ENCODE results near the gene ASXL3. TPM values are rescaled to one million over a fixed set of nuclear protein-coding genes. Genes with fewer than 3 reads are reported as not detected.

ASXL3 gene
- total and polyA plus RNA-seq, 10 of the 15 experiments (the other 5 are each of a cell fraction or from before 2014, with no cell fraction given), result 0.15 TPM; not detected in 9

DNA sequence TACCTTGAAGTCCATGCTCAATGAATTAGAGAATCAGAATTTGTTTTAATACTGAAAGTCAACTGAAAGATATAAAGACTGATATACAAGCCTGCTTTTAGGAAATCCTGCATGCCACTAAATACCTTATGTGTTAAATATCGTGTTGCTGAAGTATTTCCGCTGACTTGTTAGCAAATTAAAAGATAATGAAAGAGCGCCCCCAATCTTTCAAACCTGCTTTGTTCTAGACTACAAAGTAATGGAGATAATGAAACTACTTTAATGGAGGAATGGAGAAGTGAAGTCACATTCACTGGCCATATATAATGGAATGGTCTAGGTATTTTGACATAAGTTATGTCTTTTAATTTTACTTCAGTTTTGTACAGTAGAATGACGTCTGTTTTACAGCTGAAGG is 95.7 kb downstream of the ASXL3 start:
- ATAC-seq (no peak; the same call in 2 of the 3 replicates), FAIRE-seq (no peak), DNase-seq (ENCODE audit: low read depth, low spot score) (no peak)
- no peak overlapping the region for H3K4me3 ChIP-seq
- no TSS peak for BruUV-seq (replicated peaks)
- POLR2A ChIA-PET, result no interaction called here
- no peaks in the 10 kb centered on the region; a peak in 2 of 4 replicates for H3K27me3 ChIP-seq (replicated peaks in 1 of 2; ENCODE audit: control insufficient read depth in 2 of 2, insufficient read depth in 2 of 2, low read length in 1 of 2)
- no peak overlapping the region for H2AFZ ChIP-seq (ENCODE audit: control insufficient read depth, low read depth, low read length)
- intact Hi-C loops (cut with micrococcal nuclease; ENCODE audit: unreplicated experiment) (no loop called here), in situ Hi-C loops (cut with MboI) (no loop called here)
- no peaks in the 10 kb centered on the region for H3K79me2 ChIP-seq (ENCODE audit: control insufficient read depth, insufficient read depth, low read length)
- no peak overlapping the region for H3K4me2 ChIP-seq (ENCODE audit: control insufficient read depth, insufficient read depth)
- SMC1A ChIA-PET (ENCODE audit: uncharacterized antibody, unreplicated experiment), result no interaction called here
- no peaks in the 10 kb centered on the region for H3K9me3 ChIP-seq (replicated peaks; ENCODE audit: control insufficient read depth, insufficient read depth, low read length)
- H4K20me1 ChIP-seq (ENCODE audit: control insufficient read depth, insufficient read depth), result no peaks in the 10 kb centered on the region
- 16% methylated on average over 4 of the region's 4 CpGs for WGBS (ENCODE audit: insufficient coverage, insufficient replicate concordance, low lambda C conversion rate, missing lambda C conversion rate)
- RAD21 ChIA-PET (ENCODE audit: unreplicated experiment), result no interaction called here
- no peaks in the 10 kb centered on the region for H3K36me3 ChIP-seq (ENCODE audit: control insufficient read depth in 2 of 2, insufficient read depth in 2 of 2, low read length in 1 of 2)
- no peak overlapping the region for H3K9ac ChIP-seq (ENCODE audit: control insufficient read depth, insufficient read depth, low read length)
- CTCF ChIA-PET, result no interaction called here
- H3K4me1 ChIP-seq (ENCODE audit: control insufficient read depth, insufficient read depth, low read length), result no peaks in the 10 kb centered on the region
- TF ChIP-seq RELA (IDR thresholded peaks at IDR 0.05; ENCODE audit: borderline replicate concordance, partially characterized antibody) (no peak), TCF7 (IDR thresholded peaks at IDR 0.05; ENCODE audit: borderline replicate concordance) (no peak), SMARCA5 (IDR thresholded peaks at IDR 0.05) (no peak), RAD21 (IDR thresholded peaks at IDR 0.05; ENCODE audit: insufficient read depth, low read depth, low read length) (0 out of 2 replicates have a peak, but pooled peaks have one; percentile 8)
- no peak overlapping the region for H3K27ac ChIP-seq (ENCODE audit: control insufficient read depth, insufficient read depth)

DNA sequence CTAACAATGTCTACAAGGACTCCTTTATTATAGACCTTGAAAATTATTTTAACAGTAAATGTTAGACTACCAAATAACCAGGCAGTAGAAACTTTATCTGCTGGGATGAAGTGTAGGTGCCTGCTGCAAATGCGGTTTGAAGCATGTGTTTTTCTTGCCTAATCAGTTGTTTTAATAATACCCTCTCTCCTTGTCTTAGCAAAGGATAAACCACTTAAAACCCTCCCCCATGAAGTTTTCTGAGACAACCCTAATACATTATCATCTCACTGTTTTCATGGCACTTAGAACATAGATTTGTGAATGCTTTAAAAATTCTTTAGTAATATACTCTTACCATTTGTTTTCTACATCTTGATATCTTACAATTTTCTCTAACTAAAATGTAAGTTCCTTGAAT is 98.6 kb downstream of the ASXL3 start:
- intact Hi-C loops (cut with micrococcal nuclease; ENCODE audit: unreplicated experiment) (no loop called here), in situ Hi-C loops (cut with MboI) (no loop called here)
- Histone ChIP-seq H3K9ac (ENCODE audit: control insufficient read depth, insufficient read depth, low read length) (no peak overlapping the region), H3K4me3 (no peak overlapping the region), H3K9me3 (replicated peaks; ENCODE audit: control insufficient read depth, insufficient read depth, low read length) (no peaks in the 10 kb centered on the region), H2AFZ (ENCODE audit: control insufficient read depth, low read depth, low read length) (no peak overlapping the region), H3K36me3 (ENCODE audit: control insufficient read depth in 2 of 2, insufficient read depth in 2 of 2, low read length in 1 of 2) (no peaks in the 10 kb centered on the region), H3K4me2 (ENCODE audit: control insufficient read depth, insufficient read depth) (no peak overlapping the region), H3K79me2 (ENCODE audit: control insufficient read depth, insufficient read depth, low read length) (no peaks in the 10 kb centered on the region), H4K20me1 (ENCODE audit: control insufficient read depth, insufficient read depth) (no peaks in the 10 kb centered on the region), H3K4me1 (ENCODE audit: control insufficient read depth, insufficient read depth, low read length) (no peaks in the 10 kb centered on the region), H3K27me3 (replicated peaks in 1 of 2; ENCODE audit: control insufficient read depth in 2 of 2, insufficient read depth in 2 of 2, low read length in 1 of 2) (no peaks in the 10 kb centered on the region; a peak in 1 of 4 replicates), H3K27ac (ENCODE audit: control insufficient read depth, insufficient read depth) (no peak overlapping the region)
- DNase-seq (ENCODE audit: low read depth, low spot score) (no peak), FAIRE-seq (no peak), ATAC-seq (no peak)
- ChIA-PET POLR2A (no interaction called here), CTCF (no interaction called here), SMC1A (ENCODE audit: uncharacterized antibody, unreplicated experiment) (no interaction called here), RAD21 (ENCODE audit: unreplicated experiment) (no interaction called here)
- BruUV-seq (replicated peaks), result no TSS peak
- TF ChIP-seq NFXL1 (IDR thresholded peaks at IDR 0.05; ENCODE audit: borderline replicate concordance) (no peak), STAT3 (IDR thresholded peaks at IDR 0.05; ENCODE audit: low read depth, low read length) (no peak), IRF4 (IDR thresholded peaks at IDR 0.05; ENCODE audit: low read depth, low read length) (no peak), JUNB (IDR thresholded peaks at IDR 0.05) (no peak)
- 23% methylated on average over 1 of the region's 1 CpG for WGBS (ENCODE audit: insufficient coverage, insufficient replicate concordance, low lambda C conversion rate, missing lambda C conversion rate)

All from GM12878 (cell line).